Sigmoid colon (tissue), 4 donors: ENCODE results near the gene ITPR1.

ENCODE experiments used
- EP300 ChIP-seq, 4 donors: sonication (generic); formaldehyde crosslinking; IDR thresholded peaks; one replicate each; pipeline ENCODE4 v1.6.1; 2017; ENCODE audit warnings: antibody characterized with exemption in 4 of 4
- POLR2A ChIP-seq, 2 donors: fragments of 450-650 bp; IDR thresholded peaks; one replicate each; pipeline ENCODE4 v1.6.1; 2016; ENCODE audit warnings: antibody characterized with exemption in 2 of 2, mild to moderate bottlenecking in 2 of 2, moderate library complexity in 2 of 2
- POLR2AphosphoS5 ChIP-seq, 4 donors: sonication (generic); formaldehyde crosslinking; IDR thresholded peaks; one replicate each; pipeline ENCODE4 v1.6.1; 2017; ENCODE audit warnings: antibody characterized with exemption in 4 of 4
- TF ChIP-seq, protein P1 (sequence below), 4 experiments: fragments of 450-650 bp in 3 of 4; fragments of 200-600 bp in 1 of 4; IDR thresholded peaks; one replicate each; pipeline ENCODE4 v1.5.1; 2016 to 2019; ENCODE audit warnings: antibody characterized with exemption in 4 of 4, mild to moderate bottlenecking in 3 of 4, moderate library complexity in 2 of 4

DNA sequence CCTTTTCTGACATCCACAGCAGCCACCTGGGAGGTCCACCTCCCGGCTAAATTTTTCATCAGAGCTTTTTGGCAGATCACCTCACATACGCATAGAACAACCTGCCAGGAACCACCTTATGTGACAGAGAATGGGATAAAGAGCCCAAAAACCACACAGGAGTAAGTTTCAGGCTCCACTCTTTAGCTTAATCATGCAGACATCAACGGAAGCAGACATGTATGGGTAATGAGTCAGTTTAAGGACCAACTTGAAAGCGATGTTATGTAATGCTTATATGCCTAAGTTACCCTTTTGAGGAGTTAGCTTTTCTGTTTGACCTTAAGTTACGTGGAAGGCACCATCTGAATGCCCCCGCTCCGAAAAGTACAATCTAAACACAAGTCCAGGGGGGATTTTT lies 302.8 kb downstream of the ITPR1 start:
- TF ChIP-seq POLR2A (IDR thresholded peaks at IDR 0.05) (no peak), EP300 (IDR thresholded peaks at IDR 0.05) (no peak), POLR2AphosphoS5 (IDR thresholded peaks at IDR 0.05) (no peak)
- TF ChIP-seq, protein P1, sequence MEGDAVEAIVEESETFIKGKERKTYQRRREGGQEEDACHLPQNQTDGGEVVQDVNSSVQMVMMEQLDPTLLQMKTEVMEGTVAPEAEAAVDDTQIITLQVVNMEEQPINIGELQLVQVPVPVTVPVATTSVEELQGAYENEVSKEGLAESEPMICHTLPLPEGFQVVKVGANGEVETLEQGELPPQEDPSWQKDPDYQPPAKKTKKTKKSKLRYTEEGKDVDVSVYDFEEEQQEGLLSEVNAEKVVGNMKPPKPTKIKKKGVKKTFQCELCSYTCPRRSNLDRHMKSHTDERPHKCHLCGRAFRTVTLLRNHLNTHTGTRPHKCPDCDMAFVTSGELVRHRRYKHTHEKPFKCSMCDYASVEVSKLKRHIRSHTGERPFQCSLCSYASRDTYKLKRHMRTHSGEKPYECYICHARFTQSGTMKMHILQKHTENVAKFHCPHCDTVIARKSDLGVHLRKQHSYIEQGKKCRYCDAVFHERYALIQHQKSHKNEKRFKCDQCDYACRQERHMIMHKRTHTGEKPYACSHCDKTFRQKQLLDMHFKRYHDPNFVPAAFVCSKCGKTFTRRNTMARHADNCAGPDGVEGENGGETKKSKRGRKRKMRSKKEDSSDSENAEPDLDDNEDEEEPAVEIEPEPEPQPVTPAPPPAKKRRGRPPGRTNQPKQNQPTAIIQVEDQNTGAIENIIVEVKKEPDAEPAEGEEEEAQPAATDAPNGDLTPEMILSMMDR (IDR thresholded peaks at IDR 0.05), result no peak
